Glomerular visceral epithelial cell (primary cell): Measurements from ENCODE around the gene SLC5A7.

Experiments used
- DNase-seq: peaks from one replicate; pipeline ENCODE4 v3.0.0-alpha.2; 2016; ENCODE audit errors: extremely low spot score

SLC5A7 gene

GRCh38 chr2:107986278-107987217, at the start of gene SLC5A7:
TSS of gene SLC5A7 (plus strand) at chr2:107986524. CDS start at chr2:107988156, 1,632 bp downstream.
- DNase-seq, result no peak

- DNase-seq, result no peak
Observed at GRCh38 chr2:107961395-107961794, 24.9 kb upstream of the SLC5A7 start.

- DNase-seq, result no peak
Observed at GRCh38 chr2:107964185-107964584, 22.1 kb upstream of the SLC5A7 start.

GRCh38 chr2:107984707-107985106, 1.6 kb upstream of the SLC5A7 start:
- DNase-seq, result no peak

- no peak for DNase-seq
Observed at GRCh38 chr2:107988108-107988507, 1.8 kb downstream of the SLC5A7 start.

GRCh38 chr2:107989445-107989844, 3.1 kb downstream of the SLC5A7 start:
- DNase-seq, result no peak

- no peak for DNase-seq
Observed at GRCh38 chr2:107990718-107991117, 4.4 kb downstream of the SLC5A7 start.

- DNase-seq, result no peak
Observed at GRCh38 chr2:107992069-107992468, 5.7 kb downstream of the SLC5A7 start.

- no peak for DNase-seq
Observed at GRCh38 chr2:107999158-107999557, 12.8 kb downstream of the SLC5A7 start.

GRCh38 chr2:108010912-108011591, 24.7 kb downstream of the SLC5A7 start:
- no peak for DNase-seq

- no peak for DNase-seq
Observed at GRCh38 chr2:108013305-108013704, 27.0 kb downstream of the SLC5A7 start.

GRCh38 chr2:108022628-108023027, 36.3 kb downstream of the SLC5A7 start:
- DNase-seq, result no peak

- no peak for DNase-seq
Observed at GRCh38 chr2:108023776-108024175, 37.5 kb downstream of the SLC5A7 start.

- no peak for DNase-seq
Observed at GRCh38 chr2:108026092-108026794, 39.9 kb downstream of the SLC5A7 start.

- no peak for DNase-seq
Observed at GRCh38 chr2:108029496-108029895, 43.2 kb downstream of the SLC5A7 start.

- no peak for DNase-seq
Observed at GRCh38 chr2:108029912-108030311, 43.6 kb downstream of the SLC5A7 start.

- no peak for DNase-seq
Observed at GRCh38 chr2:108031471-108031941, 45.2 kb downstream of the SLC5A7 start.

GRCh38 chr2:108034843-108035242, 48.5 kb downstream of the SLC5A7 start:
- no peak for DNase-seq

GRCh38 chr2:108048752-108049151, 62.4 kb downstream of the SLC5A7 start:
- DNase-seq, result no peak

- no peak for DNase-seq
Observed at GRCh38 chr2:108058576-108059137, 72.3 kb downstream of the SLC5A7 start.

- no peak for DNase-seq
Observed at GRCh38 chr2:108061439-108062042, 75.2 kb downstream of the SLC5A7 start.
